Karpas-422 (cell line): ENCODE data around the gene MTA3. TPM values are rescaled to one million over a fixed set of nuclear protein-coding genes. Genes with fewer than 3 reads are reported as not detected.

Experiments
- DNase-seq: peaks from one replicate; pipeline ENCODE4 v3.0.0-alpha.2; 2015
- H2AFZ ChIP-seq: fragments of 200-600 bp; sonication (generic); 2 replicates; pipeline ENCODE4 v1.6.1; 2014; ENCODE audit warnings: antibody characterized with exemption, low read length, mixed read lengths
- H3K27ac ChIP-seq: fragments of 200-600 bp; sonication (generic); 2 replicates; pipeline ENCODE4 v1.5.1; 2014; ENCODE audit warnings: mild to moderate bottlenecking, low read length, moderate library complexity
- H3K27me3 ChIP-seq: fragments of 200-600 bp; sonication (generic); 2 replicates; pipeline ENCODE4 v1.6.1; 2014; ENCODE audit warnings: low read length, mixed read lengths
- H3K36me3 ChIP-seq: fragments of 200-600 bp; sonication (generic); 2 replicates; pipeline ENCODE4 v1.6.1; 2014; ENCODE audit warnings: low read length, mixed read lengths; ENCODE audit not compliant: insufficient read depth
- H3K4me1 ChIP-seq: fragments of 200-600 bp; sonication (generic); 2 replicates; pipeline ENCODE4 v1.6.1; 2014; ENCODE audit warnings: mild to moderate bottlenecking, low read length, mixed read lengths
- H3K4me2 ChIP-seq: fragments of 200-600 bp; sonication (generic); 2 replicates; pipeline ENCODE4 v1.6.1; 2014; ENCODE audit warnings: low read length, low read depth, mild to moderate bottlenecking; ENCODE audit not compliant: poor library complexity, severe bottlenecking
- H3K4me3 ChIP-seq: fragments of 200-600 bp; sonication (generic); 2 replicates; pipeline ENCODE4 v1.5.1; 2014; ENCODE audit warnings: mild to moderate bottlenecking, antibody characterized with exemption, low read length, mixed read lengths
- H3K79me2 ChIP-seq: fragments of 200-600 bp; sonication (generic); 2 replicates; pipeline ENCODE4 v1.6.1; 2014; ENCODE audit warnings: mild to moderate bottlenecking, low read length, mixed read lengths
- H3K9ac ChIP-seq: fragments of 200-600 bp; sonication (generic); 2 replicates; pipeline ENCODE4 v1.6.0; 2014; ENCODE audit warnings: low read length
- H3K9me2 ChIP-seq: fragments of 200-600 bp; sonication (generic), shearing (Covaris generic); replicated peaks from 2 replicates; pipeline ENCODE4 v1.6.0; 2014; ENCODE audit warnings: mild to moderate bottlenecking, low read length, moderate library complexity; ENCODE audit not compliant: insufficient read depth
- H3K9me3 ChIP-seq: fragments of 300-700, 200-600 bp; sonication (generic); 2 replicates; pipeline ENCODE4 v1.6.1; 2014; ENCODE audit warnings: low read length, mixed read lengths
- H4K20me1 ChIP-seq: fragments of 200-600 bp; sonication (generic); 2 replicates; pipeline ENCODE4 v1.6.1; 2014; ENCODE audit warnings: mild to moderate bottlenecking, antibody characterized with exemption, low read length, low read depth; ENCODE audit not compliant: insufficient read depth
- total RNA-seq: library from RNA; depleted of rRNA; stranded (reverse); fragments of >200 nt; shearing (Covaris generic); gene quantifications from 2 replicates; pipeline ENCODE4 v1.2.3, GENCODE V29; 2014; ENCODE audit warnings: low replicate concordance

Gene MTA3
- total RNA-seq, 1 experiment from 2014 or later = 149 TPM

DNA sequence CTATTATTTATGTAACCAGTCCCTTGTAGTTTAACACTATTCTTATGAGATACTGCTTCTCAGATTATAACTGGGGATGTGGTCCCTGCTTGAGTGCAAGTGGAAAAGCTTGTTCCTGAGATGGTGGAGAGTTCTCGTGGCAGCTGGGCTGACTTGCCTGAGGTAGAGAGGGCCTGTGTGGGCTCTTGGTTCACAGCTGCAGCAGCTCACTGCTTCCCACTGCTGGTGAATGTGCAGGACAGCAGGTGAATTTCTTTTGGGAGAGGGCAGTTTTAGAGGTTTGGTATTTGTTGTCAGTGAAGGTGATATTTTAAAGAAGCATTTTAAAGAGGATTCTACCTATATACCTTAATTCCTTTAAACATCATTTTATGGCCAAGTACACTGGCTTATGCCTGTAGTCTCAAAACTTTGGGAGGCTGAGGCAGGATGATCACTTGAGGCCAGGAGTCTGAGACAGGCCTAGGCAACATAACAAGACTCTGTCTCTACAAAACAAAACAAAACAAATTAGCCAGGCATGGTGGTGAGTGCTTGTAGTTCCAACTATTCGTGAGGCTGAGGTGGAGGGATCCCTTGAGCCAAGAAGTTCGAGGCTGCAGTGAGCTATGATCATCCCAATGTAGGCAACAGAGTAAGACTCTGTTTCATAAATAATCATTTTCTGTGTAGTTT lies 94.8 kb downstream of the MTA3 start:
- Histone ChIP-seq H3K4me1 (peaks cover 32% of the 10 kb centered on the region), H3K9me2 (no peaks in the 10 kb centered on the region), H3K9me3 (no peaks in the 10 kb centered on the region), H3K4me2 (no peak overlapping the region), H3K79me2 (peaks cover 86% of the 10 kb centered on the region), H4K20me1 (0 out of 2 replicates have a peak, but pooled peaks cover 2% of the 10 kb centered on the region), H3K27me3 (no peaks in the 10 kb centered on the region), H3K9ac (no peak overlapping the region), H3K27ac (peak overlapping the region; percentile 36), H2AFZ (no peak overlapping the region), H3K4me3 (no peak overlapping the region), H3K36me3 (peaks cover 36% of the 10 kb centered on the region)
- DNase-seq = peak; percentile 91

DNA sequence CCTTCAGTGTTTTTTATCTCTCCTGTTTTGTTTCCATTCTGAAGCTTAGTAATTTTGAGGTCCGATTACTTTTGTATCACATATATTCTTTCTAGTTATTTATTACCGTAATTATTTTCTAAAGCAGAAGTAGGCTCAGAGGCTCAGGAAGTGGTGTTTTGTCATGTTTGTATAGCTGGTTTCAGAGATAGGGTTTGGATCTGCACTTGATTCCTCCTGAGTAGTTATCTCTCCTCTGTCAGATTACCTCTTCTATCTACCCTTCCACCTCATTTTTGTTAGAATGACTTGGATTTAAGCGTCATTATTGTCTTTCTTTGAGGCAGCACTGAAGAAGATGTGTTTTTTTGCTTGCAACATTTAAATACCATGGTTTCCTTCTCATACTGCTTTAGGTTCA lies 95.4 kb downstream of the MTA3 start:
- H3K36me3 ChIP-seq = peaks cover 39% of the 10 kb centered on the region
- no peak overlapping the region for H2AFZ ChIP-seq
- no peaks in the 10 kb centered on the region for H3K9me3 ChIP-seq
- no peaks in the 10 kb centered on the region for H3K27me3 ChIP-seq
- H3K9ac ChIP-seq = no peak overlapping the region
- H3K27ac ChIP-seq = peak overlapping the region; percentile 36
- no peak overlapping the region for H3K4me3 ChIP-seq
- peaks cover 88% of the 10 kb centered on the region for H3K79me2 ChIP-seq
- DNase-seq = no peak
- peaks cover 27% of the 10 kb centered on the region for H3K4me1 ChIP-seq
- no peak overlapping the region for H3K4me2 ChIP-seq
- H4K20me1 ChIP-seq = no peaks in the 10 kb centered on the region
- H3K9me2 ChIP-seq = no peaks in the 10 kb centered on the region

DNA sequence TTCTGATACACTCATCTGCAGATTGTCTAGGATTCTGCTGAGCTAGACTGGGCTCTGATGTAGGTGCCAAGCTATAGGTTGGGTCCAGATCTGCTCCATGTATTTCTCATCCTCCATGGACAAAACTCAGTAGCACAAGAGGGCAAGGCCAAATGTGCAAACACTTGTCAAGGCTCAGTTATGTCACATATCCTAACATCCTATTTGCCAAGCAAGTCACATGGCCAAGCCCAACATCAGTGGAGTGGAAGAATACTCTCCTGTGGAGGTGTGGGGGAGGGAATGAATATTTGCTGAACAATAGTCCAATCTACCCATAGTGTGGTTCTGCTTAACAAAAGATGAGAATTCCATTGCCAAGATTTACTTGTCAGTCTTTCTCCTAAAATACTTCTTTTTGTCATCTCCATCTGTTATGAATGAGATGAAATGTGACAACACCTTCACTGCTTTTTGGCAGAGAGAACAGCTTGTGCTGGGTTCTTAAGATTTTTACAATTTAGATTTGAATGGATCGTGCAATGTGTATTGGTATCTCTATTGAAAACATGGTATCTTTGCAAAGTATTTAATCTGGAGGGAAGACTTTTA lies 105.7 kb downstream of the MTA3 start:
- H4K20me1 ChIP-seq = peaks cover 7% of the 10 kb centered on the region; the same call in 1 of the 2 replicates
- no peak overlapping the region for H3K4me2 ChIP-seq
- no peak overlapping the region for H3K27ac ChIP-seq
- H3K79me2 ChIP-seq = peaks cover 89% of the 10 kb centered on the region
- peaks cover 13% of the 10 kb centered on the region for H3K36me3 ChIP-seq
- H3K4me1 ChIP-seq = peaks cover 5% of the 10 kb centered on the region; the same call in 1 of the 2 replicates
- no peaks in the 10 kb centered on the region for H3K27me3 ChIP-seq
- H3K4me3 ChIP-seq = no peak overlapping the region
- H3K9me2 ChIP-seq = no peaks in the 10 kb centered on the region
- H2AFZ ChIP-seq = no peak overlapping the region
- H3K9ac ChIP-seq = no peak overlapping the region
- no peak for DNase-seq
- H3K9me3 ChIP-seq = no peaks in the 10 kb centered on the region

DNA sequence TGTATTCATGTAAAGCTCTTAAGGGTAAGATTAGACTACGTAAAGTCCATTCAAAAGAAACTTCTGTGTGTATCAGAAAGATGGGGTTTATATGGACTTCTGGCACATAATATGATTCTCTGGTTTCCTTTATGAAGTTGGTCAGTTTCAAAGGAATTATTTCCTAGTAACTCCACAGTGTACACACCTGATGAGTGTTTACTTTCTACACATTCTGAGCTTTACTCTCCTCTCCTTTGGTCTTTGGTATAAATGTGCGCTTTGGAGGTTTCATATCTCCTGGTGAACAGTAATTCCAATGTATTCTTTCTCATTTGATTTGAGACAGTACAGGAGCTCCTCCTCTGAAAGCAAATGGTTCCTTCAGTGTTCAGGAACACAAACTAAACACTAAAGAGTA lies 107.4 kb downstream of the MTA3 start:
- H3K36me3 ChIP-seq = peaks cover 18% of the 10 kb centered on the region

DNA sequence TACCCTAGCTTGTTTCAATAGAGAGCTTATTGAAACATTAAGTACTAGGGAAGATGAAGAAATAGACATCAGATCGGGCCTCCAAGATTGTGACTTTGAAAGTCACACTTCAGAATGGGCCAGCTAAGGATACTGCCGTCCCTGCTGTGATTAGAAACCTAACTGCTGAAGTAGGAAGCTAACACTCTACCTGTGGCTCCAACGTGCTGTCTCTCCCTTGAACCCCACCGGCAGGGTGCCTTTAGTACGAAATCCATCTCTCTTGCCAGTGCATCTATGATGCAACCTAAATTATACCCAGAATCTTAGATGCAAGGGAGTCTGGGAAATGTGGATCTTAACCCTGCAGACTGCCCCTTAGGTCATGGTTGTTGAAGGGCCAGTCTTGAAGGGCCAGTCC lies 116.9 kb downstream of the MTA3 start:
- peaks cover 33% of the 10 kb centered on the region for H3K36me3 ChIP-seq
- H4K20me1 ChIP-seq = peaks cover 9% of the 10 kb centered on the region; the same call in 1 of the 2 replicates
- H3K4me1 ChIP-seq = peaks cover 19% of the 10 kb centered on the region
- H3K9me3 ChIP-seq = no peaks in the 10 kb centered on the region
- H3K79me2 ChIP-seq = peaks cover 91% of the 10 kb centered on the region
- no peaks in the 10 kb centered on the region for H3K9me2 ChIP-seq
- H3K4me3 ChIP-seq = no peak overlapping the region
- no peak for DNase-seq
- no peaks in the 10 kb centered on the region for H3K27me3 ChIP-seq
- no peak overlapping the region for H3K4me2 ChIP-seq
- no peak overlapping the region for H2AFZ ChIP-seq
- H3K27ac ChIP-seq = no peak overlapping the region
- H3K9ac ChIP-seq = no peak overlapping the region

More for the DNA sequence above, 107.4 kb downstream of the MTA3 start:
- H3K9me3 ChIP-seq = no peaks in the 10 kb centered on the region
- H3K9me2 ChIP-seq = no peaks in the 10 kb centered on the region
- no peak overlapping the region for H3K4me2 ChIP-seq
- H3K27ac ChIP-seq = no peak overlapping the region
- H2AFZ ChIP-seq = no peak overlapping the region
- no peaks in the 10 kb centered on the region for H3K27me3 ChIP-seq
- no peak for DNase-seq
- H3K79me2 ChIP-seq = peaks cover 89% of the 10 kb centered on the region
- no peak overlapping the region for H3K4me3 ChIP-seq
- peaks cover 7% of the 10 kb centered on the region; the same call in 1 of the 2 replicates for H4K20me1 ChIP-seq
- H3K4me1 ChIP-seq = no peaks in the 10 kb centered on the region
- no peak overlapping the region for H3K9ac ChIP-seq

DNA sequence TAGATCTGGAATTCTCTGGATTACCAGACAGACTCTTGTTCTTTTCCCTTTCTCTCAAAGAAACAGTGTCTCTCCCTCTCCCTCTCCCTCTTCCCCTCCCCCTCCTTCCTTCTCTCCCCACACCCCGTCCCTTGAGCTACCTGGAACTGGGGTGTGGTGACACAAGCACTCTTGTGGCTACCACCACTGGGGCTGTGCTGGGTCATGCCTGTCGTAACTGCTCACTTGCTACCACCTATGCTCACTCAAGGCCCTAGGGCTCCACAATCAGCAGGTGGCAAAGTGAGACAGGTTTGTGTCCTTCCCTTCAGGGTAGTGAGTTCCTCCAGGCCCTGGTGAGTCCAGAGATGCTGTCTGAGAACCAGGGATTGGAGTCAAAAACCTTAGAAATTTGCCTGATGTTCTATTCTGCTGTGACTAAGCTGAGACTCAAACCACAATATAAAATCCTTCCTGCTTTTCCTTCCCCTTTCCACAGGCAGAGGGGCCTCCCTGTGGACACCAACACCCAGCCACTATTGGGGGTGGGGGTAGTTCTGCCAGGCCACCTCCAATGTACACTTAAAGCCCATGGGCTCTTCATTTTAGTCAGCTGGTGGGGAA lies 124.7 kb downstream of the MTA3 start:
- no peak overlapping the region for H2AFZ ChIP-seq
- H4K20me1 ChIP-seq = peaks cover 10% of the 10 kb centered on the region; the same call in 1 of the 2 replicates
- H3K4me2 ChIP-seq = no peak overlapping the region
- peaks cover 34% of the 10 kb centered on the region for H3K36me3 ChIP-seq
- no peak overlapping the region for H3K9ac ChIP-seq
- H3K27ac ChIP-seq = no peak overlapping the region
- no peaks in the 10 kb centered on the region for H3K9me2 ChIP-seq
- H3K4me3 ChIP-seq = no peak overlapping the region
- H3K9me3 ChIP-seq = no peaks in the 10 kb centered on the region
- H3K27me3 ChIP-seq = no peaks in the 10 kb centered on the region
- H3K4me1 ChIP-seq = peaks cover 36% of the 10 kb centered on the region
- peaks cover 90% of the 10 kb centered on the region for H3K79me2 ChIP-seq
- DNase-seq = no peak

DNA sequence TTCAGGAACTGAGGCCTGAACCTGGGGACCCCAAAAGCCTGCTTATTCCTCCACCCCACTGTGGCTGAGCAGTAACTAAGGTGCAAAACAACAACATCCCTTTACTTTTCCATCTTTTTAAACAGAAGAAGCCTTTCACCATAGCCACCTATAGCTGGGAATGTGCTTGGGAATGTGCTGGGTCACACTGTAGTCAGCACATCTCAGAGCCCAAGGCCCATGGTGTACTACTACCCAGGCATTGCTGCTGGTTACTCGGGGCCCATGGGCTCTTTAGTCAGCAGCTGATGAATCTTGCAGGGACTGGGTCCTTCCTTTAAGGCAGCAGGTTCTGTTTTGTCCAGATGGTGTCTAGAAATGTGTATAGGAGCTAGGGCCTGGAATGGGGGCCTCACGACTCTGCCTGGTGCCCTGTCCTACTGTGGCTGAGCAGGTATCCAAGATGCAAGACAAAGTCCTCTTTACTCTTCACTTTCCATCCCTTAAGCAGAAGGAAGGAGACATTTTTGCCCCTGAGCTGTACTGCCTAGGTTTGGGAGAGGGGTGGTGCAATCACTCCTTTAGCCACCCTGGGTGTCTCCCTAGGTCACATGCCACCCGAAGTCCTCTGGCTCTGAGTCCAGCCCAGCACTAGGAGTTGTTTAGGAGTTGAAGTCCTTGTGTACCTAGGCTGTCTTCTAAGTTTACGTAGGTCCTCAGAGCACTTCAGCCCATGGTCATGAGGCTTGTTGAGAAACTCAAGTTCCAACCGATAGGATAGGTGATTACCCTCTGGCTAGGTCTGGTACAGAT lies 125.5 kb downstream of the MTA3 start:
- no peak overlapping the region for H3K27ac ChIP-seq
- no peak overlapping the region for H3K9ac ChIP-seq
- H3K4me2 ChIP-seq = no peak overlapping the region
- H3K27me3 ChIP-seq = no peaks in the 10 kb centered on the region
- H3K79me2 ChIP-seq = peaks cover 90% of the 10 kb centered on the region
- H3K4me3 ChIP-seq = no peak overlapping the region
- H4K20me1 ChIP-seq = peaks cover 9% of the 10 kb centered on the region; the same call in 1 of the 2 replicates
- H3K9me3 ChIP-seq = no peaks in the 10 kb centered on the region
- no peak overlapping the region for H2AFZ ChIP-seq
- peaks cover 33% of the 10 kb centered on the region for H3K4me1 ChIP-seq
- no peak for DNase-seq
- no peaks in the 10 kb centered on the region for H3K9me2 ChIP-seq
- H3K36me3 ChIP-seq = peaks cover 37% of the 10 kb centered on the region

DNA sequence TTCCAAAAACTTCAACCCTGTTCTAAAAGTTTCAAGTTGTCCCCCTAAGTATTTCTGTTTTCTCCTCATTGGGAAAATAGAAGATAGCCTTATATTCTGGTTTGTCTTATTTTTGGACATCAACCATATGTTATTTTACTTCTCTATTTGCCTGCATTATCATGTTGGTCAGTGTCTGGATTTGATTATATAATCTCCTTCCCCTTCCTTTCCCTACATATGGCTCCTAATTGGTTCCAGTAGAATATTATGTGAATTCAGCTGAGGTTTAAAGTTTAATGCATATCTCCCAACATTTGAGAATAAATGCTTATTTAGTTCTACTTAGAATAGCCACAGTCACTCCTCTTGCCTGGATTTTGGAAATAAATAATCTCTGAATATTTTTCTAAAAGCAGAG lies 128.6 kb downstream of the MTA3 start:
- H3K79me2 ChIP-seq = peaks cover 80% of the 10 kb centered on the region
- no peak overlapping the region for H3K9ac ChIP-seq
- no peak for DNase-seq
- peaks cover 29% of the 10 kb centered on the region for H3K36me3 ChIP-seq
- H3K4me1 ChIP-seq = peaks cover 30% of the 10 kb centered on the region
- no peaks in the 10 kb centered on the region for H3K9me3 ChIP-seq
- peak overlapping the region; percentile 25; the same call in 1 of the 2 replicates for H3K27ac ChIP-seq
- H3K4me3 ChIP-seq = no peak overlapping the region
- H3K9me2 ChIP-seq = no peaks in the 10 kb centered on the region
- no peaks in the 10 kb centered on the region for H3K27me3 ChIP-seq
- no peak overlapping the region for H2AFZ ChIP-seq
- H4K20me1 ChIP-seq = 0 out of 2 replicates have a peak, but pooled peaks cover 2% of the 10 kb centered on the region
- no peak overlapping the region for H3K4me2 ChIP-seq
